Activated CD8-positive, alpha-beta memory T cell treated with anti-CD3 and anti-CD28 coated beads, Interleukin-2, amount 50 U/mL, for 1 hour (primary cell): Measurements from ENCODE around the gene MUS81.
"Not testable (repeated sequence)": the region's sequence is repeated elsewhere in the genome, so short reads cannot be mapped to it uniquely, and the experiment has no call there.

ENCODE experiments used
- DNase-seq: peaks from one replicate; pipeline ENCODE4 v3.0.0-alpha.2; 2020; ENCODE audit errors: extremely low read depth

MUS81 gene

GRCh38 chr11:65860278-65861164 lies at the start of gene MUS81:
MUS81 (plus strand) TSS chr11:65860433; CDS start chr11:65860754, 321 bp downstream.
- peak; percentile 86 for DNase-seq

- DNase-seq: no peak
These were observed 48.3 kb upstream of the MUS81 start for GRCh38 chr11:65811764-65812475.

GRCh38 chr11:65814131-65814985 lies 45.9 kb upstream of the MUS81 start:
- DNase-seq: no peak

GRCh38 chr11:65814986-65815565 lies 45.2 kb upstream of the MUS81 start:
- DNase-seq: no peak

- DNase-seq: no peak
These were observed 43.5 kb upstream of the MUS81 start for GRCh38 chr11:65816696-65817095.

- DNase-seq: no peak
These were observed 42.9 kb upstream of the MUS81 start for GRCh38 chr11:65817312-65817834.

- DNase-seq: peak; percentile 76
These were observed 42.2 kb upstream of the MUS81 start for GRCh38 chr11:65817835-65818680.

- no peak for DNase-seq
These were observed 39.1 kb upstream of the MUS81 start for GRCh38 chr11:65821107-65821506.

- DNase-seq: no peak
These were observed 37.3 kb upstream of the MUS81 start for GRCh38 chr11:65822776-65823528.

GRCh38 chr11:65826984-65827735 lies 33.1 kb upstream of the MUS81 start:
- no peak for DNase-seq

GRCh38 chr11:65829459-65829858 lies 30.8 kb upstream of the MUS81 start:
- DNase-seq: no peak

- not testable (repeated sequence) for DNase-seq
These were observed 28.0 kb upstream of the MUS81 start for GRCh38 chr11:65832231-65832630.

- DNase-seq: peak; percentile 78
These were observed 26.8 kb upstream of the MUS81 start, which contains the start of gene SNX32 for GRCh38 chr11:65833297-65834030. SNX32 (plus strand) TSS chr11:65833963; CDS start chr11:65834066, 103 bp downstream.

- DNase-seq: no peak
These were observed 26.0 kb upstream of the MUS81 start for GRCh38 chr11:65834202-65834601.

- no peak for DNase-seq
These were observed 18.1 kb upstream of the MUS81 start for GRCh38 chr11:65842144-65842543.

- no peak for DNase-seq
These were observed 16.4 kb upstream of the MUS81 start for GRCh38 chr11:65843811-65844210.

- DNase-seq: no peak
These were observed 15.9 kb upstream of the MUS81 start for GRCh38 chr11:65844231-65844872.

- DNase-seq: no peak
These were observed 12.5 kb upstream of the MUS81 start for GRCh38 chr11:65847746-65848145.
